Epidermal melanocyte (primary cell): ENCODE measurements around the gene STARD3.
"Not testable (repeated sequence)": the region's sequence is repeated elsewhere in the genome, so short reads cannot be mapped to it uniquely, and the experiment has no call there.

Experiments
- DNase-seq: peaks from one replicate; pipeline ENCODE4 v3.0.0; 2011; ENCODE audit warnings: low spot score; ENCODE audit not compliant: insufficient read length

The STARD3 gene

DNA sequence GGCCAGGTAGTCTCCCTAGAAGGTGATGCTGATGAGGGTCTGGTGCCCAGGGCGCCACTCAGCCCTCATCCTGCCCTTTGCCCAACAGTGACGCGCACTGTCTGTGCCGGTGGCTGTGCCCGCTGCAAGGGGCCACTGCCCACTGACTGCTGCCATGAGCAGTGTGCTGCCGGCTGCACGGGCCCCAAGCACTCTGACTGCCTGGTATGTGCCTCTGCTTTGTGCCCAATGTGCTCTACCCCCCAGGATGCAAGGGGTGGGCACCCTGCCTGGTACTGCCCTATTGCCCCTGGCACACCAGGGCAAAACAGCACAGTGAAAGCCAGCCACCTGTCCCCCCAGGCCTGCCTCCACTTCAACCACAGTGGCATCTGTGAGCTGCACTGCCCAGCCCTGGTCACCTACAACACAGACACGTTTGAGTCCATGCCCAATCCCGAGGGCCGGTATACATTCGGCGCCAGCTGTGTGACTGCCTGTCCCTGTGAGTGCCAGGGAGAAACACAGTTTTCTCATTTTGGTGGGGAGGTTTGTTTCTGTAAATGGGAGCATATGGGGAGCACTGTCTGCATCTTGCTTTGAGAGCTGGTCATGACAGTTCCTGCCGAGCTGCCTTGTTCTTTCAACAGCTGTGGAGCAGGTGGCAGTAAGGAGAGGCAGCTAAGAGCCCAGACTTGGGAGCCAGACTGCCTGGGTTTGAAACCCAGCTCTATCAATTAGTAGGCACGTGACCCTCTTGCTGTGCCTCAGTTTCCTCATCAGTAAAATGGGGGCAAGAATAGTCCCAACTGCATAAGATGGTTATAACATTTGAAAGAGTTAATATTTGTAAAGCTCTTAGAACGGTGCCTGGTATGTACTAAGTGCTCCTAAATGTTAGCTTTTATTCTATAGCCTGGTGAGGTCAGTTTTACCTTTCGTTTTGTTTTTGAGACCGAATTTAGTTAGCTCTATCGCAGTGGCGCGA is 73.3 kb downstream of the STARD3 start:
- DNase-seq, result no peak

GRCh38 chr17:39711071-39711470 is 74.1 kb downstream of the STARD3 start:
- DNase-seq, result not testable (repeated sequence)

GRCh38 chr17:39711851-39712250 is 74.9 kb downstream of the STARD3 start:
- DNase-seq, result no peak
